H9 (cell line): ENCODE measurements around the gene DOK6. TPM values are rescaled to one million over a fixed set of nuclear protein-coding genes. Genes with fewer than 3 reads are reported as not detected.

Source experiments
- DNase-seq: peaks from one replicate; pipeline ENCODE4 v3.0.0-alpha.2; 2017
- H2AFZ ChIP-seq: one replicate; pipeline ENCODE4 v1.6.1; 2013; ENCODE audit warnings: mild to moderate bottlenecking, low read length, control low read depth, moderate library complexity
- H2AK5ac ChIP-seq: 2 replicates; pipeline ENCODE4 v1.6.1; 2013; ENCODE audit warnings: low read length, control low read depth, mixed read lengths; ENCODE audit not compliant: insufficient read length
- H2BK120ac ChIP-seq: one replicate; pipeline ENCODE4 v1.6.1; 2013; ENCODE audit warnings: low read depth, mild to moderate bottlenecking, low read length, control low read depth, inconsistent platforms; ENCODE audit not compliant: poor library complexity, severe bottlenecking
- H2BK12ac ChIP-seq: 2 replicates; pipeline ENCODE4 v1.6.1; 2013; ENCODE audit warnings: low read length, control low read depth, mixed read lengths, low read depth; ENCODE audit not compliant: insufficient read length
- H2BK15ac ChIP-seq: 2 replicates; pipeline ENCODE4 v1.6.1; 2013; ENCODE audit warnings: low read depth, low read length, control low read depth
- H2BK20ac ChIP-seq: one replicate; pipeline ENCODE4 v1.6.1; 2013; ENCODE audit warnings: low read depth, mild to moderate bottlenecking, low read length, control low read depth, inconsistent platforms; ENCODE audit not compliant: poor library complexity, severe bottlenecking
- H2BK5ac ChIP-seq: 2 replicates; pipeline ENCODE4 v1.6.1; 2013; ENCODE audit warnings: low read length, control low read depth, mixed read lengths; ENCODE audit not compliant: insufficient read length
- H3K14ac ChIP-seq: 2 replicates; pipeline ENCODE4 v1.6.1; 2013; ENCODE audit warnings: low read length, control low read depth; ENCODE audit not compliant: insufficient read depth
- H3K18ac ChIP-seq: 2 replicates; pipeline ENCODE4 v1.6.1; 2013; ENCODE audit warnings: low read depth, mild to moderate bottlenecking, mixed read lengths, low read length, control low read depth; ENCODE audit not compliant: insufficient read length
- H3K23ac ChIP-seq: 2 replicates; pipeline ENCODE4 v1.6.1; 2013; ENCODE audit warnings: low read length, control low read depth, mixed read lengths, low read depth; ENCODE audit not compliant: insufficient read length
- H3K23me2 ChIP-seq: 2 replicates; pipeline ENCODE4 v1.6.1; 2013; ENCODE audit warnings: low read depth, mild to moderate bottlenecking, mixed read lengths, low read length, control low read depth; ENCODE audit not compliant: insufficient read length, poor library complexity, severe bottlenecking
- H3K27ac ChIP-seq: 2 replicates; pipeline ENCODE4 v1.5.1; 2013; ENCODE audit warnings: low read length, control low read depth, mixed read lengths, low read depth; ENCODE audit not compliant: insufficient read length
- H3K27me3 ChIP-seq: 2 replicates; pipeline ENCODE4 v1.6.1; 2013; ENCODE audit warnings: low read length, control low read depth, inconsistent platforms; ENCODE audit not compliant: insufficient read depth
- H3K4ac ChIP-seq: 2 replicates; pipeline ENCODE4 v1.6.1; 2013; ENCODE audit warnings: low read depth, mild to moderate bottlenecking, control low read depth, inconsistent platforms, low read length, moderate library complexity
- H3K4me1 ChIP-seq: 2 replicates; pipeline ENCODE4 v1.6.1; 2013; ENCODE audit warnings: low read length, control low read depth, inconsistent platforms; ENCODE audit not compliant: insufficient read depth
- H3K4me2 ChIP-seq: 2 replicates; pipeline ENCODE4 v1.6.1; 2013; ENCODE audit warnings: low read length, control low read depth, mixed read lengths; ENCODE audit not compliant: insufficient read length, insufficient read depth
- H3K56ac ChIP-seq: 2 replicates; pipeline ENCODE4 v1.6.1; 2013; ENCODE audit warnings: low read depth, mild to moderate bottlenecking, mixed read lengths, low read length, control low read depth; ENCODE audit not compliant: insufficient read length
- H3K79me1 ChIP-seq: 2 replicates; pipeline ENCODE4 v1.6.1; 2013; ENCODE audit warnings: low read depth, mild to moderate bottlenecking, moderate library complexity, low read length, control low read depth, inconsistent platforms; ENCODE audit not compliant: insufficient read depth, poor library complexity, severe bottlenecking
- H3K79me2 ChIP-seq: 2 replicates; pipeline ENCODE4 v1.6.1; 2013; ENCODE audit warnings: low read length, control low read depth, inconsistent platforms; ENCODE audit not compliant: insufficient read depth
- H3K9ac ChIP-seq: 2 replicates; pipeline ENCODE4 v1.6.1; 2013; ENCODE audit warnings: low read length, control low read depth, mixed read lengths; ENCODE audit not compliant: insufficient read length; ENCODE audit errors: extremely low read depth
- H3K9me3 ChIP-seq: one replicate; pipeline ENCODE4 v1.6.1; 2013; ENCODE audit warnings: low read depth, low read length, inconsistent platforms; ENCODE audit not compliant: control insufficient read depth
- H3T11ph ChIP-seq: one replicate; pipeline ENCODE4 v1.6.1; 2013; ENCODE audit warnings: mild to moderate bottlenecking, low read length, control low read depth, inconsistent platforms
- H4K20me1 ChIP-seq: one replicate; pipeline ENCODE4 v1.6.1; 2013; ENCODE audit not compliant: control insufficient read depth, insufficient read length, insufficient read depth
- H4K5ac ChIP-seq: 2 replicates; pipeline ENCODE4 v1.6.1; 2013; ENCODE audit warnings: low read depth, mild to moderate bottlenecking, mixed read lengths, low read length, control low read depth; ENCODE audit not compliant: insufficient read length
- H4K8ac ChIP-seq: replicated peaks from 2 replicates; pipeline ENCODE4 v1.6.1; 2013; ENCODE audit warnings: low read length, control low read depth, mixed read lengths, low read depth; ENCODE audit not compliant: insufficient read length
- H4K91ac ChIP-seq: 2 replicates; pipeline ENCODE4 v1.6.1; 2013; ENCODE audit warnings: low read depth, mild to moderate bottlenecking, moderate library complexity, mixed read lengths, low read length, control low read depth; ENCODE audit not compliant: insufficient read length
- H3K27ac Mint-ChIP-seq, 3 experiments: 2 replicates in 2 of 3; 3 replicates in 1 of 3; pipeline ENCODE4 v1.8.0; 2020 to 2021; ENCODE audit warnings: mixed read lengths in 3 of 3, mild to moderate bottlenecking in 1 of 3, moderate library complexity in 1 of 3
- H3K27me3 Mint-ChIP-seq: 2 replicates; pipeline ENCODE4 v1.8.0; 2021; ENCODE audit warnings: low read depth, mild to moderate bottlenecking, moderate library complexity, mixed read lengths
- H3K36me3 Mint-ChIP-seq, 3 experiments: 2 replicates in 2 of 3; 3 replicates in 1 of 3; pipeline ENCODE4 v1.8.0; 2020 to 2021; ENCODE audit warnings: low read depth in 3 of 3, mixed read lengths in 3 of 3; ENCODE audit not compliant: insufficient read depth in 1 of 3
- H3K4me1 Mint-ChIP-seq, 2 experiments: 2 replicates each; pipeline ENCODE4 v1.8.0; 2020; ENCODE audit warnings: mixed read lengths in 2 of 2
- H3K4me3 Mint-ChIP-seq, 2 experiments: 2 replicates in 1 of 2; 3 replicates in 1 of 2; pipeline ENCODE4 v1.8.0; 2020 to 2021; ENCODE audit warnings: mild to moderate bottlenecking in 2 of 2, mixed read lengths in 2 of 2, moderate library complexity in 1 of 2
- H3K9me3 Mint-ChIP-seq, 2 experiments: 2 replicates in 1 of 2; 3 replicates in 1 of 2; pipeline ENCODE4 v1.8.0; 2020; ENCODE audit warnings: mild to moderate bottlenecking in 2 of 2, mixed read lengths in 2 of 2, moderate library complexity in 1 of 2
- CTCF ChIP-seq: fragments of 200-600 bp; sonication (generic); conservative IDR thresholded peaks from 3 replicates; pipeline ENCODE4 v1.8.0; 2021; ENCODE audit warnings: antibody characterized with exemption, mild to moderate bottlenecking
- WGBS: extraction: QIAGEN DNeasy Blood & Tissue Kit; methylation state at CpG from one replicate; pipeline ENCODE4 v1.1.7; 2013; ENCODE audit warnings: missing lambda C conversion rate, low lambda C conversion rate, mixed read lengths; ENCODE audit not compliant: insufficient read length; ENCODE audit errors: extremely low coverage; 5-methylcytosine and 5-hydroxymethylcytosine counted together
- total RNA-seq: library from RNA; stranded (reverse); gene quantifications from 2 replicates; pipeline ENCODE4 v1.2.1, GENCODE V29; 2021

DOK6 gene
- total RNA-seq, 1 experiment from 2014 or later = 0.20 TPM

DNA sequence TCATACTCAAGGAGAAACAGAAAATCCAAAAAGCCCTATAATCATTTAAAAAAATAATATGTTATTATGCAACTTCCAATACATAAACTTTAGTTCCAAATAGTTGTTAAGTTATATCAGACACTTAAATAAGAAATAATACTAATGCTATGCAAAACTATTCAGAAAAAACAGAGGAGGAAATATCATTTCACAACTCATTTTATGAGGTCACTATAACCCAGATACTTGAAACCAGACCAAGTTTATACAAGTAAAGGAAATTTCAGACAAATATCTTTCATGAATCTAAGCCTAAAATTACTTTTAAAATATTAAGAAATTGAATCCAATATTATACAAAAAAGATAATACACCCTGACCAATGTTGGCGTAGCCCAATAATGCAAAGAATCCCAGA is 286.2 kb downstream of the DOK6 start:
- no peak overlapping the region for H3K4me3 Mint-ChIP-seq
- Histone ChIP-seq H4K91ac (no peak overlapping the region), H3K4me1 (peaks cover 5% of the 10 kb centered on the region; the same call in 1 of the 2 replicates), H3K79me2 (no peaks in the 10 kb centered on the region), H2BK5ac (no peak overlapping the region), H4K8ac (no peak overlapping the region), H2BK120ac (no peak overlapping the region), H3K9ac (no peak overlapping the region), H3T11ph (no peak overlapping the region), H2AK5ac (no peak overlapping the region), H3K9me3 (no peaks in the 10 kb centered on the region), H3K14ac (no peak overlapping the region), H4K5ac (no peak overlapping the region), H2BK20ac (no peak overlapping the region), H4K20me1 (no peaks in the 10 kb centered on the region), H3K56ac (no peak overlapping the region), H2BK12ac (no peak overlapping the region), H3K4me2 (no peak overlapping the region), H3K27ac (no peak overlapping the region), H3K23me2 (no peaks in the 10 kb centered on the region), H3K4ac (no peak overlapping the region), H2AFZ (no peak overlapping the region), H3K23ac (no peak overlapping the region), H3K79me1 (no peaks in the 10 kb centered on the region), H2BK15ac (no peak overlapping the region), H3K27me3 (no peaks in the 10 kb centered on the region; the same call in 1 of the 2 replicates), H3K18ac (no peak overlapping the region)
- no peak for TF ChIP-seq CTCF
- H3K27me3 Mint-ChIP-seq = no peaks in the 10 kb centered on the region; the same call in 1 of the 2 replicates
- no peak for DNase-seq
- H3K4me1 Mint-ChIP-seq = peaks cover 7 to 8% of the 10 kb centered on the region in 2 experiments
- H3K36me3 Mint-ChIP-seq = no peaks in the 10 kb centered on the region
- no peaks in the 10 kb centered on the region; a peak in 1 of 5 replicates for H3K9me3 Mint-ChIP-seq
- WGBS = no CpG with 5 or more reads among the region's 1 CpG
- H3K27ac Mint-ChIP-seq = no peak overlapping the region
